PC-3 (cell line): ENCODE data around the gene METAP1D.

Experiments used
- EZH2phosphoT487 ChIP-seq: fragments of 300-600 bp; sonication (generic); IDR thresholded peaks from 2 replicates; pipeline ENCODE4 v1.6.1; 2018; ENCODE audit warnings: mild to moderate bottlenecking, antibody characterized with exemption, low read length, borderline replicate concordance
- TF ChIP-seq, protein P1 (sequence below): fragments of 300-600 bp; sonication (generic); conservative IDR thresholded peaks from 2 replicates; pipeline ENCODE4 v1.5.1; 2017; ENCODE audit warnings: antibody characterized with exemption, low read depth, mild to moderate bottlenecking, low read length

DNA sequence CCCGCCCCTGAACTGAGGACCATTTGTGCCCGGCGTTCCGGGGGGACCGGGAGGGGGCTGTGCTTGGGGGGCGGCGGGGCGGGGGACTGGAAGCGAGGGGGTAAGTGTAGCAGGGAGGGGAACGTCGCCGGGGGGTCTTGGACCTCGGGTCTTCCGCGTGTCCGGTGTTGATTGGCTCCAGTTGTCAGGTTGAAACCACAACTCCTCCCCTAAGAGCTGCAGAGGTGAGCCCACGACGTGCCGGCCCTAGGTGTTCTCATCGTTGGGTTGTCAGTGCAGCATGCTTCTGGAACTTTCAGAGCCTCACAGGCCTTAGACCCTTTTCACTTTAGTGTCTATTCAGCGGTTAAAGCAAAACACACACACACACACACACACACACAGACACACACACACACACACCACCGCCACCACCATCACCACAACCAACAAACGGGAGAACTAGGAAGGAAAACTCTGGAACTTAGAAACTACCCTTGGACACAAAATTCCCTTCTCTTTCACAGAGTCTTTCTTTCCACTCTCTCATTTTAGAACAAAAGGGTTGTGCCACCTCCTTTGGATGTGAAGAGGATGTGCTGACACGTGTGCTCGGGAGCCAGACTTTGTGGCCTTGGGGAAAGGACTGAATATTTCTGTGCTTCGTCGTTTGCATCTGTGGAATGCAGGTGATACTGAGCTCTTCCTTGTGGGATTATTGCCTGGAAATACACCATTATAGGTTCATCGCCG, 109.7 kb downstream of the METAP1D start:
- TF ChIP-seq EZH2phosphoT487 = no peak
- TF ChIP-seq, protein P1, sequence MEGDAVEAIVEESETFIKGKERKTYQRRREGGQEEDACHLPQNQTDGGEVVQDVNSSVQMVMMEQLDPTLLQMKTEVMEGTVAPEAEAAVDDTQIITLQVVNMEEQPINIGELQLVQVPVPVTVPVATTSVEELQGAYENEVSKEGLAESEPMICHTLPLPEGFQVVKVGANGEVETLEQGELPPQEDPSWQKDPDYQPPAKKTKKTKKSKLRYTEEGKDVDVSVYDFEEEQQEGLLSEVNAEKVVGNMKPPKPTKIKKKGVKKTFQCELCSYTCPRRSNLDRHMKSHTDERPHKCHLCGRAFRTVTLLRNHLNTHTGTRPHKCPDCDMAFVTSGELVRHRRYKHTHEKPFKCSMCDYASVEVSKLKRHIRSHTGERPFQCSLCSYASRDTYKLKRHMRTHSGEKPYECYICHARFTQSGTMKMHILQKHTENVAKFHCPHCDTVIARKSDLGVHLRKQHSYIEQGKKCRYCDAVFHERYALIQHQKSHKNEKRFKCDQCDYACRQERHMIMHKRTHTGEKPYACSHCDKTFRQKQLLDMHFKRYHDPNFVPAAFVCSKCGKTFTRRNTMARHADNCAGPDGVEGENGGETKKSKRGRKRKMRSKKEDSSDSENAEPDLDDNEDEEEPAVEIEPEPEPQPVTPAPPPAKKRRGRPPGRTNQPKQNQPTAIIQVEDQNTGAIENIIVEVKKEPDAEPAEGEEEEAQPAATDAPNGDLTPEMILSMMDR = no peak
